HG02642 (cell line): ENCODE results near the gene POLN.

ENCODE experiments used
- ATAC-seq: cut with Tn5 transposase; IDR thresholded peaks from one replicate; pipeline ENCODE4 v1.9.1; 2021; ENCODE audit warnings: mild to moderate bottlenecking; ENCODE audit not compliant: unreplicated experiment, poor library complexity

Gene POLN

DNA sequence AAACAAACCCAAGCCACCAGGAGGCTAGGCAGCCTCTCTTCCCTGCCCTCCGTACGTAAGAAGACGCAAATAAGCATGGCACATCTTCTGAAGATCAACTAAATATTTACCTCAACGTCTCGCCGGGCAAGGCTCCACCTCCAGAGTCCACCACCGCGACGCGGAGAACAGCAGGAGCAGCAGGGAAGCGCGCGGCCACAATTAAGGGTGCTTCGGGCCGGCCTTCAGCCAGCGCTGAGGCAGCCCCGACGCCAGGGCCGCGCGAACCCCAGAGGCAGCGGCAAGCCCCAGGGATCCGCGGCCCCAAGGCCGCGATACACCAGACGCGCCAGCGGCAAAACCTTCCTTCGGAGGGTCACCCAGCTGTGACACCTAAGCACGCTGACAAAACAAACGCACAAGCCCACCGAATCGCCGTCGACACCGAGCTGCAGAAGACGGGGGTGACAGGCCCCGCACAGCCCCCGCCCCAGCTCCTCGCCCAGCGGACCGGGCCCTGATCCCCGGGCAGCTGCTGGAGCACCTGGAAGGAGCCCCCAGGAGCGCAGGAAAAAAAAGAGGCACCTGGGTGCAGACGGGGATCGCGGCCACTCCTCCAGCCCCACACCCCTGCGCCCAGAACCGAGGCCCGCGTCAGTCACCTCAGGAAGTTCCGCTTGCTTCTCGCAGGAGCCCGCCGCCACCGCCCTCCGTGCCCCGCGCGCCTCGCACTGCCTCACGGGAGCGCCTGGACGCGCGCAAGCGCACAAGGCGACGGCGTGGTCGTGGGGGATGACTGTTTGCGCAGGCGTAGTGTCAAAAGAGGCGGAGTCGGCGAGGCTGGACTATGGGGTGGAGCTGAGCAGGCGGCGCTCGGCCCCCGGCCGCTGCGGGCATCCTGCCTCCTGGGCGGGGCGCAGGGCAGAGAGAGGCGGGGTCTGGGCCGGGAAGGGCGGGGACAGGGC lies at the start of gene POLN, which contains the start of gene HAUS3:
POLN (minus strand) TSS at position 712 of the 944 bp plus-strand sequence. CDS start 12,890 bp downstream, outside the sequence.
HAUS3 (minus strand) TSS at position 712 of the 944 bp plus-strand sequence. CDS start 1,175 bp downstream, outside the sequence.
- peak; percentile 94 for ATAC-seq

DNA sequence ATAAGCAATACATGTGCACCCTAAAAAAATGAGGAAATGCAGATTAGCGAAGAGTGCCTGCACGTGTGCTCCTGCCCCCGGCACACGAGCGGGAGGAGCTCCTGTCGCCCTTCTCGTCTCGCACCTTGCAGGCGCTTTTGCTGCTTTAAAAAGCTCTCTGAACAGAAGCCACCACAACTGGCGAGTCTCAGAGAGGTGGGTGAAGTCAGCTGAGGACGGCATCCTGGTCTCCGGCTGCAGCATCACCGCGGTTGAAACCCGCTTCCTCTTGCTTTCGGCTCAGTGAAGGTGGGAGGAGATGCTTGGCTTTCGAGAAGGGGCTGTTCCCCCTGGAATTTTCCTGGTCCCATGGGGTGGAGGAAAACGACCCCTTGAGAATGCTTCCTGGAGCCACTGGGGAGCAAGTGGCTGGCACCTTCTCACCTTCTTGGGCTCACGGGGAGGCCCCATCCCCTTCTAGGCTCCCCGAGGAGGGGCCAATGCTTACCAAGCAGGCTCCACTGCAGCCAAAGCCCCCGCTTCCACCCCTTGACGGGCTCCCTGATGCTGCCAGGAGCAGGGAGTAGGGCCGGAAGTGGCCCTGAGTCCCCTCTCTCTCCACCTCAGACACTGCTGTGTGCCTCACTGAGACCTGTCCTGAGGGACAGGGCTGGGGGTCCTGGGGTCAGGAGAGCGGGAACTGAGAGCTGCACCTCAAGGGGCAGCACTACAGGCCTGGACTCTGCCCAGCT lies 49.2 kb upstream of the POLN start:
- ATAC-seq = no peak

DNA sequence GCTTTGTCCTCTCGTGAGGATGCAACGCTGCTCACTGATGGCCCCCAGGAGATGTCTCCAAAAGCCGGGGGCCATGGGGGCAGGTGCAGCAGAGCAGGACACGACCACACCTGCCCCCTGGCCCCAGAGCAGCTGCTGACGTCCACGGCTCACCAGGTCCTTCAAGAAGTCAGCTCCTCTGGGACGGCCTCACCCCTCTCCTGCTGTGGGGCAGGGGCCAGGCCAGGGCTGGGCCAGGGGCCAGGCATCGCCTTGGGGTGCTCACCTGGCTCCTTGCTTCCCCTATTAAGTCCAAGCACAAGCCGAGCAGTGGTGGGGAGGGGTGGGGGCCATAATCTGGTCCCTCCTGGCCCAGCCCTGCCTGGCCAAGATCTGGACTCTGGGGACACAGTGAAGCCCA lies 48.6 kb upstream of the POLN start:
- no peak for ATAC-seq

DNA sequence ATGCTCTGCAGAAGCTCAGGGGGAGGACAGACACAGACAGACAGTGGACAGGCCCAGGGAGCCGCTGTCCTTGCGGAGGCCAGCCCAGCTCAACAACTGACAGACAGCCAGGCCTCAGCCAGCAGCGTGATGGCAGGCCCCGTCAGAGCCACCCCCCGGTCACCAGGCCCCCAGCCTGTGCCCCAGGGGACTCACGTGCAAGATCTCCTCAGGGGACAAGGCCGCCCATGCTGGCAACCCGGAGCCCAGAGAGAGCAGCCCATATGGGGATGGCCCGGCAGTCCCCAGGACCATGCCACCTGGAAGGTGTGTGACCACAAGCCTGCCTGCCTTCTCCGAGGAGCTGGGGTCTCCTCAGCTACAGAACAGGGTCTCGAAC lies 48.0 kb upstream of the POLN start:
- ATAC-seq = no peak

DNA sequence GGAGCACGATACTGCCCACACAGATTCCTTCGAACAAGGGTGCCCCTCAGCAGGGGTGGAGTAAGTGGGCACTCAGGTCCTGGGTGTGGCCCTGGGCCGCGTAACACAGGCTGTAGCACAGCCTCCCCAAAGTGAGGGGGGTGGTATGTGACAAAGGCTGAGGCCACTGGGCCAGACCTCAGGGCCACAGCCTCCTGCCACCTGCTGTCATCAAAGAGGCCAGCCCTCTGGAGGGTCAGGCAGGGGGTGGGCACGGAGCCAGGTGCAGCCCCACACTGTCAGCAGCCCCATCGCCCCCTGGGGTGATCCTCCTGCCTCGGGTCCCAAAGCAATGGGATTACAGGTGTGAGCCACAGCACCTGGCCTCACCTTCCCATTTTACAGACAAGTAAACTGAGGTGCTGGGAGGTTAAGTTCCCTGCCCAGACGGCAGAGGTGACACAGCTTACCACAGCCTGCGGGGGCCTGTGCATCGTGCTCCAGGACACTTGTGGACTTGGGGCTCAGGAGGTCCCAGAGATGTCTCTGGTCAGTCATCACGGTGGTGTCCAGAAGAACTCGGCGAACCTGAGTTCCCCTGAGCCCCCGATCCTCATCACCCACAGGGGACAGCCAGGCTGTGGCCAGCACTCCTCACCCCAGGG lies 47.5 kb upstream of the POLN start:
- no peak for ATAC-seq

DNA sequence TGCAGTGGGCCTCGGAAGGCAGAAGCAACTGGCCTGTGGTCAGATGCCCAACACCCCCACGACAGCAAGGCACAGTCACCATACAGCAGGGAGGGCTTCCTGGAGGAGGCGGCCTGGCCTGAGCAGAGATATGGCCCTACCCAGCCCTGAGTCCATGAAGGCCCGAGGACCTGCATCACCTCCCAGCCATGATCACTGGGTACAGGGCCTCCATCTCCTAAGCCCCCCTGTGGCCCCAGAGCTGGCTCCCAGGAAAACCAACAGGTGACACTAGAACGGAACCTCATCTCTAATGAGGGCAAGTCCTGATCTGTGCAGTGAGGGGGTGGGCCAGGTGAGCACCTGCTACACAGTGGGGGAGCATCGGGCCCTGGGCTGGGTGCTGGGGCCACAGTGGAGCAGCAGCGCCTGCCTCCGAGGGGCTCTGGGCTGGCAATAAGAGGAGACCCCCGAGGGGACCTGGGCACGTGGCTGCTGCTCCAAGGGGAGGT lies 46.2 kb upstream of the POLN start:
- ATAC-seq = no peak

DNA sequence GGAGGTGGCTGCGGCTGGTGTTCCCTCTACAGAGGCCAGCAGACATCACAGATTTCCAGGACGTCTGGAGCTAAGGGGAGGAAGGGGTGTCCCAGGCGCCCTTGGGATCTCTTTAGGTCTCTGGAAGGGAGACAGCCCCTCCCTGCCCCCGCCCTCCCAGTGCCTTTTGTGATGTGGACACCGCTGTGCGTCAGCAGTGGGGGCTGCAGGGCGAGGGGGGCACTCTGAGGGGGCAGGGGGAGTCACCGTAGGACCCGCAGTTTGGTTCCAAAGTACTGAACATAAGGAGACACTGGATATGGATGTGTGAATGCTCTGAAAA lies 45.6 kb upstream of the POLN start:
- no peak for ATAC-seq

DNA sequence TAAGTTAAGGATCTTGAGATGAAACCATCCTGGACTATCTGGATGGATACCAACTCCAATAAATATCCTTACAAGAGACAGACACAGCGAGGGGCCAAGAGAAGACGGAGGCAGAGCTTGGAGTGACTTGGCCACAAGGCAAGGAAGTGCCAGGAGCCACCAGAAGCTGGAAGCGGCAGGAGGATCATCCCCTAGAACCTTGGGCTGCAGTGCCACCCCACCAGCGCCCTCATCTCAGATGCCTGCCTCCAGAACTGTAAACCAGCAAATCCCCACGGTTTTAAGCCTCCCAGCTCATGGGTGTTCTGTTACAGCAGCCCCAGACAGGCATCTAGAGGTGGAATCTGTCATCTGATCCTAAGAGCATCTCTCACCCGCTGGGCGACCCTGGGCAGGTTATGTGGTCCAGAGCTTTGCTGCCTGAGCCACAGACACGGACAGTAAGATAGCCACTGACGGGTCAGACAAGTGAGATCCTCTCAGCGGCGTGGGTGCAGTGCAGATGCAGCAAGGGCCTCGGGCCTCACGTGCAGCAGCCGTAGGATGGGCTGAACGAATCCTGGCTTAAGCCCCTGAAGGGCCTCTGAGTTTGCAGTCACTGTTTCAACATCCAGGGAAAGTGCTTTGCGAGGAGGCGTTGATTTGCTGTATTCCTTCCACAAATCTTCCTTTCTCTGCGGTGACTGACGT lies 45.1 kb upstream of the POLN start:
- no peak for ATAC-seq

DNA sequence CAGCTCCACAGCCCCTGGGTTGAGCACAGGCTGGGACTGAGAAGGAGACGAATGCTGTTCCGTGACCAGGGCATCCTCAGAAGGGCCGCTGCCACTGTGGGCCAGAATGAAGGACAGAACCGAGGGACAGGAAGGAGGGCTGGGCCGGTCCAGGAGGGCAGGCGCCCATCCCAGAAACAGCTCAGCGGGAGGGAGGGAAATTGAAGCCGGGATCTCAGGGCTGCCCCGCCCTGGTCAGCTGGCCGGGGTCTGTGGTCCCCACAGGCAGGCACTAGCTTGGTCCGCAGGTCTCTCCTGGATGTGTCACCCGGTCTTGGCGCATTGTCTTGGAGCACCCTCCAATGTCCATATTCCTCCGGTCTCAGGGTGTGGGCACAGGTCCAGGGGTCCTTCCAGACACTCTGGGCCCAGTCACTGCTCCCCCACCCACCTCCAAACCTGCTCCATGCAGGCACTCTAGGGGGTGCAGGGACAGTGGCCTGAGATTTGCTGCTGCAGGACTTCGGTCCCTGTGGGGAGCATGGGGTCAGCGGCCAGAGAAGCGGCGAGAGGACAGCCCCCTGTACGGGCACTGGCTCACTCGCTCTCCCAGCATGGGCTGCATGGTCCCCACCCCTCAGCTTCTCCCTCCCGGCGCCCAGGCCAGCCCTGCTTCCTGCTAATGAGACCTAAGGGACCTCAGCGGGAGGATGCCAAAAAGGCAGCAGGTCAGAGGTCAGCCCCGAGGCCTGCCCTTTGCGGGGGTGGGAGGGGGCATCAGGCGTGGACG lies 43.9 kb upstream of the POLN start:
- ATAC-seq = no peak

DNA sequence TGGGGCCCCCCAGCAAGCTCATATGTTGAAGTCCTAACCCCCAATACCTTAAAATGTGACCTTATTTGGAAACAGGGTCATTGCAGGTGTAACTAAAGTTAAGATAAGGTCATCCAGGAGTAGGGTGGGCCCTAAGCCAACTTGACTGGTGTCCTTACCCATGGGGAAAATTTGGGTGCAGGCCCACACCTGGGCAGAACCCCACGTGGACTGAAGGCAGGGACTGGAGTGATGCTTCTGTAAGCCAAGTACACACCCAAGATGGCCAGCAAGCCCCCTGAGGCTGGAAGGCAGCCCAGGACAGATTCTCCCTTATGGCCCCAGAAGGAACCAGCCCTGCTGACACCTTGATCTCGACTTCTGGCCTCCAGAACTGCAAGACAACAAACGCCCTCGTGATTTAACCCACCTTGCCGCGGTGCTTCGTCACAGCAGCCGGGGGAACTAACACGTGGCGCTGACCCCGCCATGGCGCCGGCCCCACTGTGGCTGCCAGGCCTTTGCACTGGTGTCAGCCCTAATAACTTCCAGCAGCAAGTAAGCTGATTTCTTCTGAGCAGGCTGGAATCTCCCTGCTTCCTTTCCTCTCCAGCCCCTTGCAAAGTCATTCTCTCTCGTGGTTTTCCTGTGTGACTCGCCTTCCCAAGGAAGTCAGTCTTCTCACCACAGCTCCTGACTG lies 43.2 kb upstream of the POLN start:
- no peak for ATAC-seq

DNA sequence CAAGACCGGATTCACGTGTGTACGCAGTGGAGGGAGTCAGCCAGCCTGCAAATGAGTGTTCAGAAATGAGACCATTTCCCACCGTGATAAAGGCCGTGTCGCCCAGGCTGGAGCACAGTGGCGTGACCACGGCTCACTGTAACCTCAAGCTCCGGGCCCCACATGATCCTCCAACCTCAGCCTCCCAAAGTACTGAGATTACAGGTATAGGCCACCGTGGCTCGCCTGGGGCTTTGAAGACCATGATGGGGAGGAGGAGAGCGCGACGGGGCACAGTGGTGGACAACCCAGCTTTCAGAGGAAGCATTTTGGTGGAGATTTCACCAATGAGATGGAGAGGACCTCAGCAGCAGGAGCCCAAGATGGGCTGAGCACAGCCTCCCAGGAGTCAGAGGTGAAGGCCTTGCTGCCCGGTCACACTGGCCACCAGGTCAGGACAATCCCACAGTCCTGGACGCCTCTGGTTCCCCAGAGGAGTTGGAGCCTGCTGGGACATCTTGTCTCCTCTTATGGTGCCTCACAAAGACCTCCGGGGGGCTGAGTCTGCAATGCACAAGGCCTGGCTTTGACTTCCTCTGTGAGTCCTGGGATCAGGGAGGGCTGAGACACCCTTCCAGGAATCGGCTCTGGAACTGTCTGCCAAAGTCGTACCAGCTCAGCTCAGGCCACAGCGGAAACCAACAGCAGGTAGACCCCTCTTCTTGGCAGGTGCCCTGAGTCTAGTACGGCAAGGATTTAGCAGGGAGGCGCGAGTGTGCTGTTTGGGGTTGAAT lies 42.4 kb upstream of the POLN start:
- ATAC-seq = no peak

DNA sequence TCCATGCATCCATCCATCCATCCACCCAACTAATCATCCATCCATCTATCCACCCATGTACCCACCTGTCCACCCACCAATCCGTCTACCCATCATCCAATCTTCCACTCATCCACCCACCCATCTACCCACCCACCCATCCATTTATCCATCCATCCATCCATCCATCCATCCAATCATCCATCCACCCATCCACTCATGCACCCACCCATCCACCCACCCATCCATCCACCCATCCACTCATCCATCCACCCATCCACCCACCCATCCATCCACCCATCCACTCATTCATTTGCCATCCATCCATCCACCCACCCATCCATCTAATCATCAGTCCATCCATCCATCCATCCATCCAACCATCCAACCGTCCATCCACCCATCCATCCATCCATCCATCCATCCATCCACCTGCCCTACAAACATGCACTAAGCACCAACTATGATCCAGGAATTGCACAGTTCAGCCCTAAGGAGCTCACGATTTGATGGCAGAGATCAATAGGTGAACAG lies 41.3 kb upstream of the POLN start:
- no peak for ATAC-seq

DNA sequence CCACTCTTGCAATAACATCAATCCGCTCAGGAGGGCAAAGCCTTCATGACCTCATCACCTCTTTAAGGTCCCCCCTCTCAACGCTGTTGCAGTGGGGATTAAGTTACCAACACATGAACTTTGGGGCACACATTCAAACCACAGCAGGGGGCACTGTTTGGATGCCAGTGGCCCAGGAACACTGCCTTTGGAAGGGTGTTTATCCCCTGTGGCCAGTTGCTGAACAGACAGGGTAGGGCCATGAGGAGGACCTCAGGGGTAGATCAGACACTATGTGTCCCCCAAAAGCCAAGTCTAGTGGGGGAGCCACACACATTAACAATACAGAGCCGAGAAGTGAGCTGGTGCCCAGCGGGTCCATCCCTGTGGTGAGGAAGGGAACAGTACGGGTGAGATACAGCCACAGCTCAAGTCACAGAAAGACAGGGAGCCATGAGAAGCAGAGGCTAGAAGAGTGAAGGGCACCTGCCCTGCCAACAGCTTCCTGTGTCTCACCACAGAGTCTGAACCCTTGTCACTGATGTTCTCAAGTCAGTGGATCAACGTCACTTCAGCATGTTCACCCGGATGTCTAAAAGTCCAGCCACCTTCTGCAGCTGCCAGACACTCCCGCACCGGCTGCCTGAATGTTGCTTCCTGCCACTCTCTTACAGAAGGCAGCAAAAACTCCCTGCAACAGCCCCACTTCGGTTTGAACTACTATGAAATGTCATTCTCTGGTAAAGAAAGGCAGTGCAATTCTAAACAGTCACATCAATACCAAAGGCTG lies 39.8 kb upstream of the POLN start:
- no peak for ATAC-seq

DNA sequence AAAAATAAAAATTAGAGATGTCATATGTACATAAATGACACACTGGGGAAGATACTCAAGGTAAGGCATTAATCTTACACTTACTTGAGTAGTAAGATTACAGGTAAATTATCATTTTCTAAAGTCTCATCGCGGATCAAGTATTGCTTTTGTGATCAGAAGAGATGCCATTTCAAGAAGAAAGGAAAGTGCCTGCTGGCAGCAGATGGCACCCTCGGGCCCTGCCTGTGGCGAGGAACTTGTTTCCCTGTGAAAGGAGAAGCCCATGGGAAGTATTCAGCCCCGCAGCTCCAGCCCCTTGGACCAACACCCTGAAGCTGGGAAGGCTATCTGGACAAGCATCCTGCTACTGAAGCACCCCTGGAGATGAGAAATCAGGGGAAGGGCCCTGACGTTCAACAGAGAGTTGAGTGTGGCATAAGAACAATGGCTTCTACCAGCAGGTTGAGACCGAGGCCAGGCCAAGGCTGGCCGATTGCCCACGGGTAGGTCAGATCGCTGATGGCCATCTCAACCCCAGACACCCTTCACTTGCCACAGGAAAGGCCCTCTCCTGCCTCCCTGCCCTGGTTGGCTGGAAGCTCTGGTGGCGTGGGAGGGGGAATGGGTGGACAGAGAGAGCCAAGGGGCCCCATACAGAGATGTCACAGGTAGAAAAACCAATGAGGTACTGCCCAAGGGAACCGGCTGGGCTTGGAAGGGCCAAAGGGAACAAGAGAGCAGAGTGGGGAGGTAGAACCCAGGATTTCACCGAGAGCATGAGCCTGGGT lies 38.8 kb upstream of the POLN start:
- ATAC-seq = no peak

DNA sequence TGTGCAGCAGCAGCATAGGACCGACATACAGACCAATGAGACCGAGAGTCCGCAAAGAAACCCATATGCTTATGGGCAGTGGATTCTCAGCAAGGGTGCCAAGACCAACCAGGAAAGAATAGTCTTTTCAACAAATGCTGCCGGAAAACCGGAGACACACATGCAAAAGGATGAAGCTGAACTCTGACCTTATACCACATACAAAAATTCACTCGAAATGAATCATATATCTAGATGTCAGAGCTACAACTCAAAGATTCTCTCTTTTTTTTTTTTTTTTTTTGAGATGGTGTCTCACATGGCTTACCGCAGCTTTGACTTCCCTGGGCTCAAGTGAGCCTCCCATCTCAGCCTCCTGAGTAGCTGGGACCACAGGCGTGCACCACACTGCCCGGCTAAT lies 36.0 kb upstream of the POLN start:
- ATAC-seq = no peak

DNA sequence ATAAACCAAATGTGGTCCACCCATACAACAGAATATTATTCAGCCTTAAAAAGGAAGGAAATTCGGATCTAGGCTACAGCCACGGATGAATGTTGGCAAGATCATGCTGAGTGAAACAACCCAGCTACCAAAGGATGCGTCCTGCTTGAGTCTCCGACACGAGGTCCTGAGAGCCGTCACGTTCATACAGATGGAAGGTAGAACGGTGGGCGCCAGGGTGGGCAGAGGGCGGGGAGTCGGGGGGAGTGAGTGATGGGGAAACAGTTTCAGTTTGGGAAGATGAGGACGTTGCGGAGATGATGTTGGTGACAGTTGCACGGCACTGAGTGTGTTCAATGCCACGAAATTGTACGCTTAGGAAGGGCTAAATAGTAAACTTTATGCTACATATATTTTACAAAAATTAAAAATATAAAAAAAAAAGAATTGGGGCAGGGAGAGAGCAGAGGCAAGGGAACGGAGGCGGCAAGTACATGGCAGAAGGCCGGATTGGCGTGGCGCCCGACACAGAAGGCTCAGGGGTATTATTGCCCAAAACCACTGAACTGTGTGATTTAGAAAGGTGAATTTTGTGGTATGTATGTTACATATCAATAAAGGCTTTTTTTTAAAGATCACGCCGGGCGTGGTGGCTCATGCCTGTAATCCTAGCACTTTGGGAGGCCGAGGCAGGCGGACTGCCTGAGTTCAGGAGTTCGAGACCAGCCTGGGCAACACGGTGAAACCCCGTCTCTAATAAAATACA lies 34.8 kb upstream of the POLN start:
- ATAC-seq = no peak
